ENCODE data around the gene RPE. TPM values are rescaled to one million over a fixed set of nuclear protein-coding genes. Genes with fewer than 3 reads are reported as not detected.

Gene RPE
- total and polyA plus RNA-seq, 10 of the 15 experiments (the other 5 are each of a cell fraction or from before 2014, with no cell fraction given): 41.5 to 75.3 (median 46.8) TPM

DNA sequence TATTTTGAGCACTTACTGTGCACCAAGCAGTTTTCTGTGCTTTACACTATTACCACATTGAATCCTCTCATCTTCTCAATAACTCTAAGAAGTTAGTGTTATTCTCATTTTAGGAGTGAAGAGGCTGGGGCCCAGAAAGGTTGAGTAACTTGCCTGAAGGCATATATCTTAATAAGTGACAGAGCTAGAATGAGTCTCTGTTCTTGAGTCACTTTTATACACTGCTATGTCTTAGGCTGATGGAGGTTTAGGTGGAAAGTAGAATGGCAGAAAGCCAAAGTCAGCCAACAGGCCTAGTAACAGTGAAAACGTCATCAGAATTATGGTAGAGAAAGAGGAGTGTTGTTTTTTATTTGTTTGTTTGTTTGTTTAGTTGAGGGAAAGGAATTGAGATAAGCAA is 27.9 kb upstream of the RPE start:
- WGBS (ENCODE audit: insufficient coverage, insufficient replicate concordance, low lambda C conversion rate, missing lambda C conversion rate): 0% methylated on average over 1 of the region's 1 CpG
- Histone ChIP-seq H3K27ac (ENCODE audit: control insufficient read depth, insufficient read depth) (no peak overlapping the region), H2AFZ (ENCODE audit: control insufficient read depth, low read depth, low read length) (no peak overlapping the region), H3K9ac (ENCODE audit: control insufficient read depth, insufficient read depth, low read length) (no peak overlapping the region), H3K9me3 (replicated peaks; ENCODE audit: control insufficient read depth, insufficient read depth, low read length) (no peaks in the 10 kb centered on the region), H3K4me3 (no peak overlapping the region), H4K20me1 (ENCODE audit: control insufficient read depth, insufficient read depth) (no peaks in the 10 kb centered on the region), H3K4me1 (ENCODE audit: control insufficient read depth, insufficient read depth, low read length) (no peaks in the 10 kb centered on the region), H3K79me2 (ENCODE audit: control insufficient read depth, insufficient read depth, low read length) (no peaks in the 10 kb centered on the region), H3K4me2 (ENCODE audit: control insufficient read depth, insufficient read depth) (no peak overlapping the region), H3K27me3 (replicated peaks in 1 of 2; ENCODE audit: control insufficient read depth in 2 of 2, insufficient read depth in 2 of 2, low read length in 1 of 2) (no peaks in the 10 kb centered on the region), H3K36me3 (ENCODE audit: control insufficient read depth in 2 of 2, insufficient read depth in 2 of 2, low read length in 1 of 2) (no peaks in the 10 kb centered on the region)
- FAIRE-seq: no peak
- in situ Hi-C loops (cut with MboI) (no loop called here), intact Hi-C loops (cut with micrococcal nuclease; ENCODE audit: unreplicated experiment) (no loop called here)
- ATAC-seq: no peak
- ChIA-PET POLR2A (no interaction called here), SMC1A (ENCODE audit: uncharacterized antibody, unreplicated experiment) (interaction anchor here (1.1 kb wide), 1 partner anchor 425 kb away, joined by 3 read pairs; no protein-coding TSS in a partner anchor), CTCF (interaction anchor here (1.1 to 6.1 kb wide), 2 partner anchors 221 to 224 kb away, joined by 4 to 51 read pairs; no protein-coding TSS in a partner anchor), RAD21 (ENCODE audit: unreplicated experiment) (no interaction called here)
- DNase-seq (ENCODE audit: low read depth, low spot score): no peak
- BruUV-seq (replicated peaks): no TSS peak
- TF ChIP-seq ZBED1 (IDR thresholded peaks at IDR 0.05; ENCODE audit: borderline replicate concordance): no peak
- TF ChIP-seq, protein P1, sequence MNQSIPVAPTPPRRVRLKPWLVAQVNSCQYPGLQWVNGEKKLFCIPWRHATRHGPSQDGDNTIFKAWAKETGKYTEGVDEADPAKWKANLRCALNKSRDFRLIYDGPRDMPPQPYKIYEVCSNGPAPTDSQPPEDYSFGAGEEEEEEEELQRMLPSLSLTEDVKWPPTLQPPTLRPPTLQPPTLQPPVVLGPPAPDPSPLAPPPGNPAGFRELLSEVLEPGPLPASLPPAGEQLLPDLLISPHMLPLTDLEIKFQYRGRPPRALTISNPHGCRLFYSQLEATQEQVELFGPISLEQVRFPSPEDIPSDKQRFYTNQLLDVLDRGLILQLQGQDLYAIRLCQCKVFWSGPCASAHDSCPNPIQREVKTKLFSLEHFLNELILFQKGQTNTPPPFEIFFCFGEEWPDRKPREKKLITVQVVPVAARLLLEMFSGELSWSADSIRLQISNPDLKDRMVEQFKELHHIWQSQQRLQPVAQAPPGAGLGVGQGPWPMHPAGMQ (IDR thresholded peaks at IDR 0.05; ENCODE audit: borderline replicate concordance): no peak
- TF ChIP-seq NFIC (IDR thresholded peaks at IDR 0.05; ENCODE audit: low read depth, low read length): no peak
- no peak for TF ChIP-seq RAD21 (IDR thresholded peaks at IDR 0.05; ENCODE audit: insufficient read depth, low read depth, low read length)
- no peak for TF ChIP-seq STAT1 (conservative IDR thresholded peaks at IDR 0.05)
- TF ChIP-seq GABPA (IDR thresholded peaks at IDR 0.05; ENCODE audit: low read depth): no peak
- no peak for TF ChIP-seq POLR2A (IDR thresholded peaks at IDR 0.05; ENCODE audit: low read depth, low read length)
- TF ChIP-seq NR2C2 (IDR thresholded peaks at IDR 0.05; ENCODE audit: borderline replicate concordance, control insufficient read depth, insufficient read length, low read depth): no peak
- no peak for TF ChIP-seq FOXM1 (IDR thresholded peaks at IDR 0.05; ENCODE audit: low read depth, low read length)
- no peak for TF ChIP-seq JUND (IDR thresholded peaks at IDR 0.05; ENCODE audit: low read depth, low read length)

Data from GM12878 (cell line).